ENCODE data around the gene DNAJC4.

Gene DNAJC4

DNA sequence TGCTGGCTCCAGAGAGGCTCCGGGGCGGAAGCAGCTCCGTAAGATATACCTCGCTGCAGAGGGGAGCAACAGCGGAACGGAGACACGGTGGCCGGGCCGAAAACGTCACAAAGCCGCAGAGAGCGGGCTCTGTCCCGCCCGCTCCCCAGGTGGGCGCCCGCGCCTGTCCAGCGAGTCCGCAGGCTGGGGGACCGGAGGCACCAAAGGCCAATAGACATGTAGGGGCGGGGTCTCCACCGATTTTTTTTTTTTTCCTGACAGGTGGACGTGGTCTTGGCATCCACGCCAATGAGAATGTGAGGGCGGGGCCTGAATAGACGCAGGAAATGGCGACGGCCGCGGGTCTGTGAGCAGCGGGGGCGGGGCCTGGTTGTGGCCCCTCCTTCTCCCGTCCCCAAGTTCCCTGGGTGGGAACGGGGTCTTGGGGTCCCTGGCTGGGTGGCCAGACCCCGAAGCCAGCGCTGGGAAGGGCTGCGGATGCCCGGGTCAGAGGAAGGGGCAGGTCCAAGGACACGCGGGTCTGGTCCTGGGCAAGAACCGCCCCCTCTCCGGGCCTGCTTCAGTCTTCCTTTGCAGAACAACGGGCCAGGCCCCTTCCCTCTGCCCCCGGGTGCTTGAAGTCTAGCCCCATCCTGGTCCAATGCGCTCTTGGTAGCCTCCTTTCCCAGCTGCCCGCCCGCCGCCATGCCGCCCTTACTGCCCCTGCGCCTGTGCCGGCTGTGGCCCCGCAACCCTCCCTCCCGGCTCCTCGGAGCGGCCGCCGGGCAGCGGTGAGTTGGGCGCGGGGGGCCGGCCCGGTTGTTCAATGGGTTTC is at the start of gene DNAJC4:
TSS of gene DNAJC4 (plus strand) at position 378 of the 814 bp plus-strand sequence. CDS start at position 685, 307 bp downstream.
- Histone ChIP-seq H3K27me3 (ENCODE audit: control insufficient read depth in 2 of 2, insufficient read depth in 2 of 2, low read length in 2 of 2) (no peaks in the 10 kb centered on the region), H3K36me3 (ENCODE audit: control insufficient read depth in 2 of 2, insufficient read depth in 2 of 2, low read length in 2 of 2) (no peaks in the 10 kb centered on the region), H3K27ac (ENCODE audit: low read depth in 2 of 2, low read length in 2 of 2) (peak within 1 kb of the TSS; percentile 85 to 90), H3K4me1 (ENCODE audit: control insufficient read depth in 2 of 2, insufficient read depth in 2 of 2, low read length in 2 of 2) (peaks cover 45 to 49% of the 10 kb centered on the region in 2 donors), H3K4me3 (ENCODE audit: low read length in 2 of 2) (peak within 1 kb of the TSS; percentile 83 to 91), H3K9me3 (ENCODE audit: control insufficient read depth in 2 of 2, low read length in 2 of 2) (no peaks in the 10 kb centered on the region), H3K9ac (ENCODE audit: low read depth in 1 of 2, low read length in 2 of 2) (peak within 1 kb of the TSS; percentile 86 to 95)

GRCh38 chr11:64180891-64181290 is 49.5 kb upstream of the DNAJC4 start:
- Histone ChIP-seq H3K9me3 (ENCODE audit: control insufficient read depth in 2 of 2, low read length in 2 of 2) (no peaks in the 10 kb centered on the region), H3K27ac (ENCODE audit: low read depth in 2 of 2, low read length in 2 of 2) (no peak overlapping the region), H3K4me3 (ENCODE audit: low read length in 2 of 2) (no peak overlapping the region), H3K4me1 (ENCODE audit: control insufficient read depth in 2 of 2, insufficient read depth in 2 of 2, low read length in 2 of 2) (peaks cover 19 to 24% of the 10 kb centered on the region in 2 donors), H3K27me3 (ENCODE audit: control insufficient read depth in 2 of 2, insufficient read depth in 2 of 2, low read length in 2 of 2) (no peaks in the 10 kb centered on the region), H3K9ac (ENCODE audit: low read depth in 1 of 2, low read length in 2 of 2) (peak overlapping the region in 1 of 2 donors; percentile 70), H3K36me3 (ENCODE audit: control insufficient read depth in 2 of 2, insufficient read depth in 2 of 2, low read length in 2 of 2) (no peaks in the 10 kb centered on the region)

DNA sequence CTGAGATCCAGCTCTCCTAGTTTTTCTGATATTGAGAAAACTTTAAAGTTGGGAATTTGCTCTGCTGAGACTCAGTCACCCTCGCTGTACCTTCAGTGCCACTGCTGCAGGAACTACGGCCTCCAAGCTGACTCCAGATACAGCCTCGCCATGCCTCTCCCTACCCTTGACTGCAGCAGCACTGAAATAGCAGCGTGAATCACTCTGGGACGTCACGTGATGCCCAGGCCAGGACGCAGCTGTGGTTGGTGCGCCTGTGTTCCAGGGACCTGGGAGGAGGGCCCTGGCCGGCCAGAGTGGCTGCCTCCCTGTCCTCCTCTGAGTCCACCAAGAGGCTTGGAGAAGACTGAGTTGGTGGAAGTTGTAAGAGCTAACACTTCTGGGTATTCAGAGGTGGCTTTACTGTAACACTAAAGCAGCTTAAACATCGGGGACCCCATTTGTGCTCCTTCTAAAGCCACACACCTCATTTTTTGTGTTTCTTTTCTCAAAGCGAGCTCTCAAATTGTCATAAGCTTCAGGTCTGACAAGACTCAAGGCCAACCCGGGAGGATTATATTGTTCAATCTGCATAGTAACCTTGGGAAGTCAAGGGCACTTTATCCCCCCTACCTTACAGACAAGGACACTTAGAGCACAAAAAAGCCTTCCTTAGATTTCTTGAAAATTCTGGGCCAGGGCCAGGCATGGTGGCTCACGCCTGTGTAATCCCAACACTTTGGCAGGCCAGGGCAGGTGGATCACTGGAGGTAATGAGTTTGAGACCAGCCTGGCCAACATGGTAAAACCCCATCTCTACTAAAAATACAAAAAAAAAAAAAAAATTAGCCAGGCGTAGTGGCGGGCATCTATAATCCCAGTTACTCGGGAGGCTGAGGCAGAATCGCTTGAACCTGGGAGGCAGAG is 48.6 kb upstream of the DNAJC4 start:
- Histone ChIP-seq H3K9me3 (ENCODE audit: control insufficient read depth in 2 of 2, low read length in 2 of 2) (no peaks in the 10 kb centered on the region), H3K27ac (ENCODE audit: low read depth in 2 of 2, low read length in 2 of 2) (peak overlapping the region; percentile 46 to 52), H3K4me3 (ENCODE audit: low read length in 2 of 2) (peak overlapping the region in 1 of 2 donors; percentile 53), H3K36me3 (ENCODE audit: control insufficient read depth in 2 of 2, insufficient read depth in 2 of 2, low read length in 2 of 2) (no peaks in the 10 kb centered on the region), H3K9ac (ENCODE audit: low read depth in 1 of 2, low read length in 2 of 2) (peak overlapping the region; percentile 49 to 70), H3K27me3 (ENCODE audit: control insufficient read depth in 2 of 2, insufficient read depth in 2 of 2, low read length in 2 of 2) (no peaks in the 10 kb centered on the region), H3K4me1 (ENCODE audit: control insufficient read depth in 2 of 2, insufficient read depth in 2 of 2, low read length in 2 of 2) (peaks cover 19 to 24% of the 10 kb centered on the region in 2 donors)

GRCh38 chr11:64183890-64184289 is 46.5 kb upstream of the DNAJC4 start:
- Histone ChIP-seq H3K27ac (ENCODE audit: low read depth in 2 of 2, low read length in 2 of 2) (no peak overlapping the region), H3K9me3 (ENCODE audit: control insufficient read depth in 2 of 2, low read length in 2 of 2) (no peaks in the 10 kb centered on the region), H3K4me1 (ENCODE audit: control insufficient read depth in 2 of 2, insufficient read depth in 2 of 2, low read length in 2 of 2) (peaks cover 19 to 26% of the 10 kb centered on the region in 2 donors), H3K9ac (ENCODE audit: low read depth in 1 of 2, low read length in 2 of 2) (no peak overlapping the region), H3K36me3 (ENCODE audit: control insufficient read depth in 2 of 2, insufficient read depth in 2 of 2, low read length in 2 of 2) (no peaks in the 10 kb centered on the region), H3K4me3 (ENCODE audit: low read length in 2 of 2) (no peak overlapping the region), H3K27me3 (ENCODE audit: control insufficient read depth in 2 of 2, insufficient read depth in 2 of 2, low read length in 2 of 2) (no peaks in the 10 kb centered on the region)

DNA sequence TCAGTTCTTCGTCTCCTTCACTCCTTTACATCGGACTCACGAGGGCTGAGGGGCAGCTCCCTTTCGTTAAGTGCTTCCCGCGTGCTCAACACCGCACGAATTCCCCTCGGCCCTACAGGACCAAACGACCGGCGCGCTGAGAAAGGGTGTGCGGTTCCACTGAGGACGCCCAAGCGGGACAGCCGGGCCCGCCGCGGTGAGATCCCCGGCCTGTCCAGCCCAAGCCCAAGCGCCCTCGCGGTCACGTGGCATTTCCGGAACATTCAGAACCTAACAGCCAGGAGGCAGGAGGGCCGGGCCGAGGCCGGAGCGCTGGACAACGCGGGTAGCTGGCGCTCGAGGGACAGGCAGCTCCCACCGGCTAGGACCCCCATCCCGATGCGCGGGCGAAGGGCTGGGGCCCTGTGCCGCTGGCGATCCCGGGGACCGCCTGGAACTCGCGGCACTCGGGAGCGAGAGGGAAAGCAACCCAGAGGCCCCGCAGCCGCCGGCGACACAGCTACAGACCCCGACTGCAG is 45.1 kb upstream of the DNAJC4 start:
- peak overlapping the region; percentile 93 to 96 for H3K27ac ChIP-seq (ENCODE audit: low read depth in 2 of 2, low read length in 2 of 2)
- no peaks in the 10 kb centered on the region for H3K27me3 ChIP-seq (ENCODE audit: control insufficient read depth in 2 of 2, insufficient read depth in 2 of 2, low read length in 2 of 2)
- peak overlapping the region; percentile 70 to 82 for H3K4me3 ChIP-seq (ENCODE audit: low read length in 2 of 2)
- no peaks in the 10 kb centered on the region for H3K36me3 ChIP-seq (ENCODE audit: control insufficient read depth in 2 of 2, insufficient read depth in 2 of 2, low read length in 2 of 2)
- peaks cover 19 to 26% of the 10 kb centered on the region in 2 donors for H3K4me1 ChIP-seq (ENCODE audit: control insufficient read depth in 2 of 2, insufficient read depth in 2 of 2, low read length in 2 of 2)
- peak overlapping the region; percentile 48 to 91 for H3K9ac ChIP-seq (ENCODE audit: low read depth in 1 of 2, low read length in 2 of 2)
- H3K9me3 ChIP-seq (ENCODE audit: control insufficient read depth in 2 of 2, low read length in 2 of 2): no peaks in the 10 kb centered on the region

GRCh38 chr11:64185693-64186491 is 44.5 kb upstream of the DNAJC4 start, which contains the start of gene STIP1:
TSS of gene STIP1 (plus strand) at chr11:64186171. CDS start at chr11:64186262, 91 bp downstream.
- Histone ChIP-seq H3K4me3 (ENCODE audit: low read length in 2 of 2) (peak within 1 kb of the TSS; percentile 70 to 82), H3K36me3 (ENCODE audit: control insufficient read depth in 2 of 2, insufficient read depth in 2 of 2, low read length in 2 of 2) (no peaks in the 10 kb centered on the region), H3K27me3 (ENCODE audit: control insufficient read depth in 2 of 2, insufficient read depth in 2 of 2, low read length in 2 of 2) (no peaks in the 10 kb centered on the region), H3K9me3 (ENCODE audit: control insufficient read depth in 2 of 2, low read length in 2 of 2) (no peaks in the 10 kb centered on the region), H3K4me1 (ENCODE audit: control insufficient read depth in 2 of 2, insufficient read depth in 2 of 2, low read length in 2 of 2) (peaks cover 16 to 24% of the 10 kb centered on the region in 2 donors), H3K9ac (ENCODE audit: low read depth in 1 of 2, low read length in 2 of 2) (peak within 1 kb of the TSS; percentile 48 to 91), H3K27ac (ENCODE audit: low read depth in 2 of 2, low read length in 2 of 2) (peak within 1 kb of the TSS; percentile 93 to 96)

- Histone ChIP-seq H3K36me3 (ENCODE audit: control insufficient read depth in 2 of 2, insufficient read depth in 2 of 2, low read length in 2 of 2) (no peaks in the 10 kb centered on the region), H3K9ac (ENCODE audit: low read depth in 1 of 2, low read length in 2 of 2) (no peak overlapping the region), H3K4me1 (ENCODE audit: control insufficient read depth in 2 of 2, insufficient read depth in 2 of 2, low read length in 2 of 2) (peaks cover 9 to 16% of the 10 kb centered on the region in 2 donors), H3K27me3 (ENCODE audit: control insufficient read depth in 2 of 2, insufficient read depth in 2 of 2, low read length in 2 of 2) (no peaks in the 10 kb centered on the region), H3K4me3 (ENCODE audit: low read length in 2 of 2) (peak overlapping the region in 1 of 2 donors; percentile 54), H3K27ac (ENCODE audit: low read depth in 2 of 2, low read length in 2 of 2) (no peak overlapping the region), H3K9me3 (ENCODE audit: control insufficient read depth in 2 of 2, low read length in 2 of 2) (no peaks in the 10 kb centered on the region)
Measured at GRCh38 chr11:64186492-64187165, 43.7 kb upstream of the DNAJC4 start.

- H3K4me1 ChIP-seq (ENCODE audit: control insufficient read depth in 2 of 2, insufficient read depth in 2 of 2, low read length in 2 of 2): peaks cover 0 to 2% of the 10 kb centered on the region in 2 donors
- H3K27me3 ChIP-seq (ENCODE audit: control insufficient read depth in 2 of 2, insufficient read depth in 2 of 2, low read length in 2 of 2): no peaks in the 10 kb centered on the region
- H3K9ac ChIP-seq (ENCODE audit: low read depth in 1 of 2, low read length in 2 of 2): no peak overlapping the region
- H3K36me3 ChIP-seq (ENCODE audit: control insufficient read depth in 2 of 2, insufficient read depth in 2 of 2, low read length in 2 of 2): peaks cover 48 to 49% of the 10 kb centered on the region in 2 donors
- no peaks in the 10 kb centered on the region for H3K9me3 ChIP-seq (ENCODE audit: control insufficient read depth in 2 of 2, low read length in 2 of 2)
- H3K4me3 ChIP-seq (ENCODE audit: low read length in 2 of 2): no peak overlapping the region
- no peak overlapping the region for H3K27ac ChIP-seq (ENCODE audit: low read depth in 2 of 2, low read length in 2 of 2)
Measured at GRCh38 chr11:64192434-64192833, 37.9 kb upstream of the DNAJC4 start.

DNA sequence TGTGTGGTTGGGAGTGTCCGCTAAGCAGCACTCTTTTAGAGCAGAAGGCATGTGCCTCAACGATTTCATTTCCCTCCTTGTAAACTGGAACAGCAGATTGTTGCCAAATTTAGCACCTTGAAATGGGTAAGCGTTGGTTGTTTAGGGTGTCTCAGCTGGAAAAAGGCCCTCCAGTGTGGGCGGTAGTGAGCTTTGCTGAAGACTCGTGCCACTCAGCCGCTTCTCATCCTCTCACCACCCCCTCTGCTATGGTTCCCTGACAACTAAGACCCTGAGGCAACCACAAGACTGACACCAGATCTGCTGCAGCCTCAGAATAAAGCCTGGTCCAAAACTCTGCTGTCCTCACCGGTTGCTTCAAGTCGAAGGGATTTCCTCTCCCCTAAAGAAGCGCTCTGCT is 33.7 kb upstream of the DNAJC4 start:
- H3K36me3 ChIP-seq (ENCODE audit: control insufficient read depth in 2 of 2, insufficient read depth in 2 of 2, low read length in 2 of 2): peaks cover 72 to 73% of the 10 kb centered on the region in 2 donors
- H3K9ac ChIP-seq (ENCODE audit: low read depth in 1 of 2, low read length in 2 of 2): no peak overlapping the region
- no peak overlapping the region for H3K4me3 ChIP-seq (ENCODE audit: low read length in 2 of 2)
- H3K27me3 ChIP-seq (ENCODE audit: control insufficient read depth in 2 of 2, insufficient read depth in 2 of 2, low read length in 2 of 2): no peaks in the 10 kb centered on the region
- H3K4me1 ChIP-seq (ENCODE audit: control insufficient read depth in 2 of 2, insufficient read depth in 2 of 2, low read length in 2 of 2): no peaks in the 10 kb centered on the region
- no peaks in the 10 kb centered on the region for H3K9me3 ChIP-seq (ENCODE audit: control insufficient read depth in 2 of 2, low read length in 2 of 2)
- no peak overlapping the region for H3K27ac ChIP-seq (ENCODE audit: low read depth in 2 of 2, low read length in 2 of 2)

Measured in mucosa of rectum (tissue), 2 donors.